Raji (cell line): ENCODE results near the gene PLXNA4.

ENCODE experiments used
- POLR2A ChIP-seq: IDR thresholded peaks from 2 replicates; pipeline ENCODE4 v1.6.1; 2011; ENCODE audit warnings: low read depth, low read length, control low read depth; ENCODE audit not compliant: insufficient read depth

PLXNA4 gene

DNA sequence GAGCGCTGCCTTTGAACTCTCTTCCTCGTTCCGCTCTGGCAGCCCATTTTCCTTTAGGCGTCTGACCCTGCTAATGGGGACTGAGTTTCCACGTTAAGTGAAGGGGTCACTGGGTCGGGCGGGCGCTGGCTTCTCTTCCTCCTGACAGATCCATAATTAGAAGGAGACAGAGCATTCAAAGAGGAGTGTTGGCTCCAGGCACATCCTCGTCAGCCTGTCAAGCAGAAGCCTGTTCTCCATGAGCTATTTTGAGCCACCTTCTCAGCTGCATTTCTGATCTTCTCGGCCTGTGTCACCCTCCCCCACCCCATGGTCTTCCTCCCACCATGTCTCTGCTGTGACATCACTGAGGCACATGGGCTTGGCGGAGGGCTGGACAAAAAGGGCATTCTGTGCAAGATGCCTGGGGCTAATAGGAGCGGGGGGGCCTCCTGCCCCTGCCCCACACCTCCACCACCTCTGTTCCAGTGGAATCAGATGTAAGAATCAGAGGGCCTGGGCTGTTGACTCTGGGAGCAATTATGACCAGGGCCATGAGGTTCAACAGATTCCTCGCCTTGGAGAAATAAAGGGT is 248.1 kb downstream of the PLXNA4 start:
- no peak for TF ChIP-seq POLR2A

DNA sequence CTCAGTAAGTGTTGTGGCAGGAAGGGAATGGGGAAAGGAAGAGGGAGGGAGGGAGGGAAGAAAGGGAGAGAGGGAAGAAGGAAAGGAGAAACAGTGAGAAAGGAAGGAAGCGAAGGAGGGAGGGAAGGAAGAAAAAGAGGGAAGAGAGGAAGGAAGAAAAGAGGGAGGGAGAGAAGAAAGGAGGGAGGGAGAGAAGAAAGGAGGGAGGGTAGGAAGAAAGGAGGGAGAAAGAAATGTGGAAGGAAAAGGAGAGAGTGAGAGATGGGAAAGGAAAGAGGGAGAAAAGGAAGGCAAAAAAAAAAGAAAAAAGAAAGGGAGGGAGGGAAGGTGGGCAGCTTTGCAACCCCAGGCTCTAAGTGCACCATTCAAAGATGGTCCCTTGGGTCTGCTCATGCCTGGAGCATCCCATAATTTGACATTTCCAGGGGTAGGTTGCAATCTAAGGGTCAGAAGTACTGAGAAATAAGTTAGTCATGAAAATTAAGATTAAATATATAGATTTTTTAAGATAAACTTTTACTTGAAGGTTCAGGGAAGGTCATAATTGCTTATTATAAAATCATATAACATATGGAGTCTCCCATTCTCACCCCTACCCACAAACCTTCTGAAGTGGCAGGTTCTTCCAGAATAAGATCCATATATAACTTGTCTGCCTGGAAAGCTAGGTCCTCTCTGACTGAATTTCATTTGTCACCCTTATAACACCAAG is 249.2 kb downstream of the PLXNA4 start:
- TF ChIP-seq POLR2A, result no peak

DNA sequence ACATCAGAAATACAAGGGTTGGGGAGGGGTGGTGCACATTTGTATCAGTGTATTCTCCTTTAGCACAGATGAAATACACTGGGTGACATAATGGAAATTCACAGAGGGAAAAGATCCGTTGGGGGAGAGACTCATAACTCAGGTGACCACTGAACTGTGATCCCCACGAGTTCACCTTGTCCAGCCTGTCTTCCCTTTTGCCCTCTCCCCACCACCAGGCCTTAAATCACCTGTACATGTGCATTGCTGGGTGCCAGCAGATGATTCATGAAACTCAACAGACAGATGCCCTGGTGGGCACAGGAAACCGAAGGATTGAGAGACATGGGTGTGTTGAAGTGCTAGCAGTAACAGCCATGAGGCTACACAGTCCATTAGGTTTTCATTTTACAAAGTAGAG is 253.3 kb downstream of the PLXNA4 start:
- no peak for TF ChIP-seq POLR2A

DNA sequence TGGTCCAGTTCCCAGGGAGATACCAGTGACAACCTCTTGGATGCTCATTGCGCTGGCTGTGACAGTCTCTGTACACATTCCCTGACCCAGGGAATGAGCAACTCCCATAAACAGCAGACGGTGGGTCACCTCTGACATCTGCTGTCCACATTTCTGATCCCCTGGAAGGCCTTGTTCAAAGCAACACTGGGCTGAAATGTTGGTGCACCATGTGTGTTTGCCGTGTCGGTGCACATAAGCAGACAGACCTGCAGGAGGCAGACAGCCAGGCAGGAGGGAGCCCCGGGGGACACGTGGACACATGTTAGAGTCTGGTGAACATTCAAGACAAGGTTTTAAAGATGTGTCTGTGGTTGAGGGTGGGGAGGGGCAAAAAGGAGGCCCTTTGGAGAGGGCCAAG is 254.9 kb downstream of the PLXNA4 start:
- no peak for TF ChIP-seq POLR2A

DNA sequence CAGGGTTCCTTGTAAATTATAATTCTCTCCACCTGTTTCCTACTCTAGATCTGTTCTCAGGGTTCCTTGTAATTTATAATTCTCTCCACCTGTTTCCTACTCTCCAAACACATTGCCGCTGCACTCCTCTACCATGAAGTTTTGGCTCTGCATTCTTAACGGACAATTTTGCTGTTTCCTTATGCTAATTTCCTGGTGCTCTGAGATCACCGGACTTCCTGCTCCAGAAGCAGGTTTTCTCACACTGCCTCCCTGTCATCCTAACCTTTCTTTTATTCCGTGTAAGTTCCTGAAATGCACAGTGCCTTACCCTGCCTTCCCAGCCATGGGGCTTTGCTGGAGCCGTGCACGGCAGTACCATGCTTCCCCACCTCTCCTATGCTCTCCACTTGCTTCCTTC is 256.8 kb downstream of the PLXNA4 start:
- TF ChIP-seq POLR2A, result no peak

DNA sequence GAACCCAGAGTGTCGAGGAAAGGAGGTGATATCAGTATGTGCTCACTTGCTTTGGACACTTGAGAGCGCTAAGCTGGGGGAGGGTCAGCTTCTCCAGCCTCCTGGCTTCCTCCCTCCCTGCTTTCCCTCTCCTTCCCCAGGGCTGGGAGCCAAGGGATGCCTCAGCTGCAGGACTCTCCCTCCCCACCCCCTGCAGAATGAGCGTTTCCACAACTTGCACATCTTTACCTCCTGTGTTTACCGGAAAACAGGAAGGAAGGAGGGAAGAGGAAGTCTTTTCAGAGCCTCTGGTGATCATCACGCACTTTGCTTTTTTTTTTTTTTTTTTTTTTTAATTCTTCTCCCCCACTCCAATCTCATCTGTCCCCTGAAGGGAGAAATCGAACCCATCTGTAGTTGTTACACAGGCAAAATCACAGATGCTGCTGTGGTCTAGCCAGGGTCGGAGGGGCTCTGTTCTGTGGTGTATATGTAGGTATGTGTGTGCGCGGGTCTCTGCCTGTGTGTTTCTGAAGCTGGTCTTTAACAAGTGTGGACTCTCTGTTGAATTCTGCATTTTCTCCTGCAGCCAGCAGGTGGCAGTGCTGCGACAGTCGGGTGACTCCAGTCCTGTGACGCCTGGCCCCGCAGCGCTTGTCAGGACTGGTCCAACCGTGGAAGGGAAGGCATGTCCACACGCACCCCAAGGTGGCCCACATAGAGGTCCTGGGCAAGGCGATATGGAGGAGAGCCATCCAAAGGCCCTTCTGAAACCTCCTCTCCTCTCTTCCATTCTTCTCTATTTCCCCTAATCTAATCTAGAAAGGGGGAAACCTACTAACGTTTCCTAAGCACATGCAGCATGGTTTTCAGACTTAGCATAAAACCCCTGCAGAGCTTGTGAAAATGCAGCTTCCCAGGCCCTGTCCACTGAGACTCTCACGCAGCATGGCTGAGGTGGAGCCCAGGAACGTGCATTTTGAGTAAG is 257.6 kb downstream of the PLXNA4 start:
- TF ChIP-seq POLR2A, result no peak

DNA sequence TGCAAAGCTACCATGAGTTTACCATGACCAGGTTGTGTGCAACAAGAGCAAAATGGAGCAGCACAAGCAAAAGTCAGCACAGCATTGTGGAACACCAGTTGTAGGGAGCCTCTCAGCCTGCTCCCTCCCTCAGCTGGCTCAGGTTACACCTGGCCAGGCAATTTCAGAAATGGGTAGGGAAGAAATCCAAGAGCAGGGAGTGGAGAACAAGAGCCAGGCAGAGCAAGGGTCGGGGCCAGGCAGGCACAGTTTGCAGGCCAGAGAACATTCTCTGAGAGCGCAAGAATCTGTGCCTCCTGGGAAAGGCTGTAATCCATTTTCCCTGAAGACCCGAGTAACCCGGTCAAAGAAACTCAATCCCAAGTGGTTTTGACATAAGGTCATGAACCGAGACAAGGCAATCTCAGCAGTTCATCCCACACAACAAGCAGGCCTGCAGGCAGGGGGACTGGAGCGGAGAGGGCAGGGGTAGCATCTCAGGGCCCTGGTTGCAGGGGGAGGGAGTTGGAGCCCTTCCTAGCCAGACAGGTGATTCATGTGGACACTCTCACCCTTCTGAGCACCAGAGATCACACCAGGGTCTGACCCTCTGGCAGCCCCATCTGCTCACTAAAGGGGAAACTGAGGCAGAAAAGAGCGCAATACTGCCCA is 258.4 kb downstream of the PLXNA4 start:
- no peak for TF ChIP-seq POLR2A

DNA sequence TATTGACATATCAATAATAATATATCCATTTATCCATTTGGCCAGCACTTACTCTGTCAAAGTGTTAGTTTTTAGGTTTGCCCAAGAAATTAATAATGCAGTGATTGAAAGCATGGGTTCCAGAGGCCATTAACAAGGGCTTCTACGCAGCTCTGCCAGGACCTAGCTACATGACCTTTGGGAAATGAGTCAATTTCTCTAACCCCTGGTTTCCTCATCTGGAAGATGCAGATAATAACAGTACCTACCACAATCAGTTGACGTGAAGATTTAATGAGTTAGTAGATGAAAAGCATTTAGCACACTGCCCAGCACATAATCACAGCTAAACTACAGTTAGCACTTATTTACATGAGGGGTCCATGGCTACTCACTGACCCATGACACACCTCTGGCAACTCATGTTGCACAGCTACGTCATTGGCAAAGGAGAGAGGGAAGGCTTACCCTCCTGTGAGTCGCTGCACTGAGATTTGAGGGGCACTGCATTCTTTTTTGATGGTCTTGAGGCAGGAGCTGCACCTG is 263.7 kb downstream of the PLXNA4 start:
- no peak for TF ChIP-seq POLR2A

DNA sequence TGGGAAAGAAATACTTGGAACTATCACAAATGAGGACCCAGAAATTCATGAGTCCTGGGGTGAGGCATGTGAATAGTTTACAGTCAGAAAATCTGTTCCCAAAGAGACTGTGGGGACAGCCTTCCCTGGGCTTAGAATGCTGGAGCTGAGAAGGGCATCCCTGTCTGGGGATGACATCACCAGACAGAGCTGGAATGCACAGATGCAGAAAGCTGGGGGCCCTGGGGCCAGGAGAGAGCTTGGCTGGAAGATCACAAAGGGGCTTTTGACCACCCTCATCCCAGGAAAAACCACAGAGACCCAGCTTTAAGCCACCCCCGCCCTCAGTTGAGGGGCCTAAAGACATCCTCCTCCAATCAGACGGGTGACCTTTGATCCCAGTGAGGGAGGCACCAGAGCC is 264.5 kb downstream of the PLXNA4 start:
- TF ChIP-seq POLR2A, result no peak

DNA sequence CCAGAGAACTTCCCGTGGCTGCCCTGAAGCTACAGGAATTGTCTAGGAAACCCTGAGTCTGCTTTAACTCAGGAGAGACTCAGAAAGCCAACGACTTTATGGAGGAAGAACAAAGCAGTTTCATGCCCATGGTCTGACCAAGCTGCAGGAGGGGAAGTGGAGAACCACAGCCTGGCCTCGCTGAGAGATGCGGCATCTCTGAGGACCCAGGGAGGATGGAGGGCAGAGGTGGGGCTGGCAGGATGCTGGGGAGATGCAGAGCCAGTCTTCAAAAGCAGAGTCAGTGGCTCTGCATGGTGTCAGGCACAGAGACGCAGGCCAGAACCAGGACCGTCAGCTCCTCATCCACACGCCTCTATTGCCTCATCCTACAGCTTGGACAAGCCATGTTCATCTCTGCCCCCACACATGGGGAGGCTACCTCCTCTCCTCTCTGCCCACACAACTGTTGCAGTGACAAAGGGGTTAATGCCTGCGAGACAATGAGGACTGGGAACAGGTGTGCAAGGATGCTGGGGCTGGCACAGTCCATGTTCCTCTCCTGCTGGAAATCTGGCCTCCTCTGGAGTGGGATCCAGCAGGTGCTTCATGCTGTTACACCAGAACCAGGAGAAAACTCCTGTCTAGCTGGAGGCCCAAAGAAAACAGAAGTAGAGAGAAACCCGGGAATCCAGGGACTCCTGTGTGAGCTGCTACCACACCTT is 267.0 kb downstream of the PLXNA4 start:
- TF ChIP-seq POLR2A, result no peak

DNA sequence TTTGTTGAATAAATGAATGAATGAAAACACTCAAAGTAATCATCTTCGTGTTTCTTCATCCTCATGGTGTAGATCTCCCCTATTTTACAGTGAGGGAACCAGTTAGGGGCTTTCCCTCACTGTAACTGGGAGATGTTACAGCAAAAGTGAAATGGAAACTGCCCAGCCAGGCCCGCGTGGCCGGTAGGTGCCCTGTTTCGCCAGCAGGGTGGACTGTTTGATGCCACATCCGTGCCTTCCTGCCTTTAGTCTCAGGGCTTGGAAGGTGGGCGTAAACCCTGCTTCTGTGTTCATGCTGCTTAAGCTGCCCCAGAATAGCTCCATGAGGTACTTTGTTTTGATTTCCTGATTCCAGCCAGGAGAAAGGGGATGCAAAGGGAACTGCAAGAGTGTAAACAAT is 268.8 kb downstream of the PLXNA4 start:
- TF ChIP-seq POLR2A, result no peak

DNA sequence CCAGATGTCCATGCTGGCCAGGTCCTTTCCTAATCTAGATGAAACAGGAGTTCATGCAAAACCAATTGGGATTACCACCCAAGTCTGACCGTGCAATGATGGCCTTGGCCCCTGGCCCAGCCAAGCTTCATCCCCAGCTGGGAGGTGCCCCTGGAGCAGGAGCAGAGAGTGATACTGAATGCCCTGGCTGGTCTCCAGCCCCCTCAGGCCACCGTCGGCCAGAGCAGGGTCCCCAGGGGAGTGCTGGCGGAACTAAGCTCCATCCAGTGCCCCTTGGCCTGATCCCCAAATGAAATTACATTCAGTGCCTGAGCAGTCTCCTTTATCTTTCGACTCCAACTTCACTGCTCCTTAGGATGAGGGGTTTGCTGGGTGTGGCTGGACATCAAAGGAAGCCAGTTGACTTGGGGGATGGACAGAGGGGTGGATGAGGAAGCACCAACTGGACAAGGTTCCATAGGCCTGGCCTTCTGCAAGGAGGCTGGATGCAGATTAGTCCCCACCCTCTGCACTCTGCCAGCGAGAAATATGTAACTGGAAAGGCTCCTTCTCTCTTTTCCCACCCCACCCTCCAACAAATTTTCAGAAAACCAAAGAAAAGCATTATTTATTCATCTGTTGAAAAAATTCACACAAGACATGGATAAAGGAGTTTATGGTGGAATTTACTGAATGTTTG is 275.5 kb downstream of the PLXNA4 start:
- TF ChIP-seq POLR2A, result no peak

DNA sequence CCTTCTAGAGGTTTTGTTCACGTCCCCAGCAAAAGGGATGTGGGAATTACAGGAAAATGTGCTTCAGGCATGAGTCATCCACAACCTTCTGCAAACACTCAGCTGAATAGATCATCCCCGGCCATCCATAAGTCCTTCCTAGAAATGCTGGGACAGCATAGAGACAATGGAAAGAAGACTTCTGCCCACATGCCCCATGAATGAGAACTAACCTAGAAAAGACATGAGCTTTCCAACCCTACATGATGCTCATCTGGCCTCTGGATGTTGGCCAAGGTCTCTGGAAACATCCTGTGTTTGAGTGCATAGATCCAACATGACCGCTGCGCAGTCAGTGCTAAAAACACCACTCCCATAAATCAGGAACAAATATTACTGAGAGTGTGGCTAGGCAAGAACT is 277.5 kb downstream of the PLXNA4 start:
- no peak for TF ChIP-seq POLR2A

DNA sequence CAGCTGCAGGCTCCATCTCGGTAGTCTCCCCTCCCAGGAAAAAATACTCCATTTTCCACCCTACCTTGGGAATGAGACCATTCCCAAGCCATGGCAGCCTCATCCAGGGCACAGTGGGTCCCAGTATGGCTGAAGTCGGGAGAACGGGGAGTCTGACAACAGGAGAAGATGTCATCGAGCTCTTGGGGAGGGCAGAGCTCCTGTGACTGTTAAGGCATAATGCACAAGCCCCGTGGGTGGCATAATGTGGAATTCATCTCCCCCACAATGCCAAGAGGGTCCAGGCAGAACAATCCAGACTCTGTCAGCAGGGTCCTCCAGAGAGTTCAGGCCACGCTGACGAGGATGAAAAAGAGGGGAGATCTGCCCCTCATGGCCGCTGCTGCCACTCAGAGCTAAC is 279.4 kb downstream of the PLXNA4 start:
- TF ChIP-seq POLR2A, result no peak

DNA sequence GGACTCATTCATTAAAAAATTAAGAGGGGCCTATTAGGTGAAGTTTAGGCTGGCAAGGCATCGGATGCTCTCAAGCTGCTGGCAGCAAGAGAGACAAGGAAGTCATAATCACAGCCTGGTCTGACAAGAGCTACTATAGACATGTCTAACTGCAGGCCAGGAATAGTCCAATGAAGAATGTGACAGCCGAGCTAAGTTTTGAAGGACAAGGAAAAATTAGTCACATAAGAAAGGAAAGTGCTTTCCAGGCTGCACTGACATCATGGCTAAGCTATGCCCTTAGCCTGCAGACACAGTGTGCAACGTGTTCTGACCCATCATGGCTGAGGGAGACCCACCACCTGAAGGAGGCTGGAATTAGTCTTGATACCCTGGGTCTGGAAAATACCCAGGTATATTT is 281.1 kb downstream of the PLXNA4 start:
- TF ChIP-seq POLR2A, result no peak

DNA sequence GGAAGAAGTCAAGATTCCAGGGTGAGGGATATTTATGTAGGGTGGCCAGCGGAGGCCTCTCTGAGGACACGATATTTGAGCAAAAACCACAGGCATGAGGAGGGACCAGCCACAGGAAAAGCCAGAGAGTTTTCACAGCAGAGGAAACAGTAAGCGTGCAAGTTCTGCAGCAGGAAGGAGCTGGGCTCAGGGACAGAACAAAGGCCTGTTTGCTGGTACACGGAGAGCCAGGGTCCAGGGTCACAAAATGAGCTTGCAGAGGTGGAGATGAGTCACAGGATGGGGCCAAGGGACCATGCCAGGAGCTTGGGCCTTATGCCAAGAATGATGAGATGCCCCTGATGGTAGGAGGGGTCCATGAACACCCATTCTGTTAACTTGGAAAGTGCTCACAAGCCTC is 283.5 kb downstream of the PLXNA4 start:
- no peak for TF ChIP-seq POLR2A
